Measurements from ENCODE around the gene ARHGEF28.

The ARHGEF28 gene

GRCh38 chr5:73940801-73941200 lies 314.8 kb downstream of the ARHGEF28 start:
- Histone ChIP-seq H3K27me3 (ENCODE audit: control insufficient read depth in 5 of 5, insufficient read depth in 4 of 5, low read length in 5 of 5) (no peaks in the 10 kb centered on the region), H3K36me3 (ENCODE audit: control insufficient read depth in 5 of 5, insufficient read depth in 5 of 5, low read length in 5 of 5) (peaks cover 0 to 2% (median 0%) of the 10 kb centered on the region in 5 donors), H3K9ac (ENCODE audit: low read length in 5 of 5) (no peak overlapping the region), H3K4me1 (ENCODE audit: control insufficient read depth in 5 of 5, insufficient read depth in 5 of 5, low read length in 5 of 5) (peaks cover 0 to 2% (median 0%) of the 10 kb centered on the region in 5 donors), H3K4me3 (ENCODE audit: low read depth in 1 of 5, low read length in 5 of 5) (no peak overlapping the region), H3K9me3 (ENCODE audit: control insufficient read depth in 5 of 5, low read length in 5 of 5) (peaks cover 0 to 16% (median 3%) of the 10 kb centered on the region in 5 donors), H3K27ac (ENCODE audit: low read depth, low read length) (no peak overlapping the region)

- H3K9me3 ChIP-seq (ENCODE audit: control insufficient read depth in 5 of 5, low read length in 5 of 5) = peaks cover 0 to 16% (median 3%) of the 10 kb centered on the region in 5 donors
- no peaks in the 10 kb centered on the region for H3K27me3 ChIP-seq (ENCODE audit: control insufficient read depth in 5 of 5, insufficient read depth in 4 of 5, low read length in 5 of 5)
- peaks cover 0 to 2% (median 0%) of the 10 kb centered on the region in 5 donors for H3K36me3 ChIP-seq (ENCODE audit: control insufficient read depth in 5 of 5, insufficient read depth in 5 of 5, low read length in 5 of 5)
- H3K27ac ChIP-seq (ENCODE audit: low read depth, low read length) = no peak overlapping the region
- H3K4me1 ChIP-seq (ENCODE audit: control insufficient read depth in 5 of 5, insufficient read depth in 5 of 5, low read length in 5 of 5) = peaks cover 0 to 2% (median 0%) of the 10 kb centered on the region in 5 donors
- H3K4me3 ChIP-seq (ENCODE audit: low read depth in 1 of 5, low read length in 5 of 5) = no peak overlapping the region
- no peak overlapping the region for H3K9ac ChIP-seq (ENCODE audit: low read length in 5 of 5)
Measured at GRCh38 chr5:73942783-73943182, 316.8 kb downstream of the ARHGEF28 start.

GRCh38 chr5:73943397-73943796 lies 317.4 kb downstream of the ARHGEF28 start:
- H3K27me3 ChIP-seq (ENCODE audit: control insufficient read depth in 5 of 5, insufficient read depth in 4 of 5, low read length in 5 of 5) = no peaks in the 10 kb centered on the region
- H3K9ac ChIP-seq (ENCODE audit: low read length in 5 of 5) = no peak overlapping the region
- H3K27ac ChIP-seq (ENCODE audit: low read depth, low read length) = no peak overlapping the region
- H3K9me3 ChIP-seq (ENCODE audit: control insufficient read depth in 5 of 5, low read length in 5 of 5) = peaks cover 0 to 16% (median 3%) of the 10 kb centered on the region in 5 donors
- H3K36me3 ChIP-seq (ENCODE audit: control insufficient read depth in 5 of 5, insufficient read depth in 5 of 5, low read length in 5 of 5) = peaks cover 0 to 2% (median 0%) of the 10 kb centered on the region in 5 donors
- peaks cover 0 to 8% (median 6%) of the 10 kb centered on the region in 5 donors for H3K4me1 ChIP-seq (ENCODE audit: control insufficient read depth in 5 of 5, insufficient read depth in 5 of 5, low read length in 5 of 5)
- H3K4me3 ChIP-seq (ENCODE audit: low read depth in 1 of 5, low read length in 5 of 5) = no peak overlapping the region

- Histone ChIP-seq H3K4me3 (ENCODE audit: low read depth in 1 of 5, low read length in 5 of 5) (no peak overlapping the region), H3K27me3 (ENCODE audit: control insufficient read depth in 5 of 5, insufficient read depth in 4 of 5, low read length in 5 of 5) (no peaks in the 10 kb centered on the region), H3K4me1 (ENCODE audit: control insufficient read depth in 5 of 5, insufficient read depth in 5 of 5, low read length in 5 of 5) (peaks cover 6 to 17% (median 15%) of the 10 kb centered on the region in 5 donors), H3K9me3 (ENCODE audit: control insufficient read depth in 5 of 5, low read length in 5 of 5) (peaks cover 0 to 16% (median 3%) of the 10 kb centered on the region in 5 donors), H3K27ac (ENCODE audit: low read depth, low read length) (no peak overlapping the region), H3K9ac (ENCODE audit: low read length in 5 of 5) (no peak overlapping the region), H3K36me3 (ENCODE audit: control insufficient read depth in 5 of 5, insufficient read depth in 5 of 5, low read length in 5 of 5) (peaks cover 0 to 2% (median 0%) of the 10 kb centered on the region in 5 donors)
Measured at GRCh38 chr5:73944581-73944980, 318.6 kb downstream of the ARHGEF28 start.

- peaks cover 0 to 2% (median 0%) of the 10 kb centered on the region in 5 donors for H3K36me3 ChIP-seq (ENCODE audit: control insufficient read depth in 5 of 5, insufficient read depth in 5 of 5, low read length in 5 of 5)
- peaks cover 0 to 16% (median 3%) of the 10 kb centered on the region in 5 donors for H3K9me3 ChIP-seq (ENCODE audit: control insufficient read depth in 5 of 5, low read length in 5 of 5)
- H3K4me3 ChIP-seq (ENCODE audit: low read depth in 1 of 5, low read length in 5 of 5) = no peak overlapping the region
- peaks cover 6 to 17% (median 14%) of the 10 kb centered on the region in 5 donors for H3K4me1 ChIP-seq (ENCODE audit: control insufficient read depth in 5 of 5, insufficient read depth in 5 of 5, low read length in 5 of 5)
- no peak overlapping the region for H3K9ac ChIP-seq (ENCODE audit: low read length in 5 of 5)
- no peak overlapping the region for H3K27ac ChIP-seq (ENCODE audit: low read depth, low read length)
- H3K27me3 ChIP-seq (ENCODE audit: control insufficient read depth in 5 of 5, insufficient read depth in 4 of 5, low read length in 5 of 5) = no peaks in the 10 kb centered on the region
Measured at GRCh38 chr5:73945505-73945904, 319.5 kb downstream of the ARHGEF28 start.

GRCh38 chr5:73946278-73946677 lies 320.3 kb downstream of the ARHGEF28 start:
- Histone ChIP-seq H3K9ac (ENCODE audit: low read length in 5 of 5) (no peak overlapping the region), H3K27ac (ENCODE audit: low read depth, low read length) (no peak overlapping the region), H3K9me3 (ENCODE audit: control insufficient read depth in 5 of 5, low read length in 5 of 5) (peaks cover 0 to 16% (median 3%) of the 10 kb centered on the region in 5 donors), H3K4me3 (ENCODE audit: low read depth in 1 of 5, low read length in 5 of 5) (no peak overlapping the region), H3K36me3 (ENCODE audit: control insufficient read depth in 5 of 5, insufficient read depth in 5 of 5, low read length in 5 of 5) (peaks cover 0 to 2% (median 0%) of the 10 kb centered on the region in 5 donors), H3K4me1 (ENCODE audit: control insufficient read depth in 5 of 5, insufficient read depth in 5 of 5, low read length in 5 of 5) (peaks cover 6 to 17% (median 14%) of the 10 kb centered on the region in 5 donors), H3K27me3 (ENCODE audit: control insufficient read depth in 5 of 5, insufficient read depth in 4 of 5, low read length in 5 of 5) (no peaks in the 10 kb centered on the region)

GRCh38 chr5:73946919-73947602 lies 321.1 kb downstream of the ARHGEF28 start:
- no peaks in the 10 kb centered on the region for H3K27me3 ChIP-seq (ENCODE audit: control insufficient read depth in 5 of 5, insufficient read depth in 4 of 5, low read length in 5 of 5)

GRCh38 chr5:73947906-73948640 lies 322.1 kb downstream of the ARHGEF28 start:
- Histone ChIP-seq H3K4me1 (ENCODE audit: control insufficient read depth in 5 of 5, insufficient read depth in 5 of 5, low read length in 5 of 5) (peaks cover 6 to 17% (median 14%) of the 10 kb centered on the region in 5 donors), H3K36me3 (ENCODE audit: control insufficient read depth in 5 of 5, insufficient read depth in 5 of 5, low read length in 5 of 5) (no peaks in the 10 kb centered on the region), H3K27me3 (ENCODE audit: control insufficient read depth in 5 of 5, insufficient read depth in 4 of 5, low read length in 5 of 5) (no peaks in the 10 kb centered on the region), H3K9ac (ENCODE audit: low read length in 5 of 5) (no peak overlapping the region), H3K9me3 (ENCODE audit: control insufficient read depth in 5 of 5, low read length in 5 of 5) (peaks cover 0 to 12% (median 0%) of the 10 kb centered on the region in 5 donors), H3K4me3 (ENCODE audit: low read depth in 1 of 5, low read length in 5 of 5) (no peak overlapping the region), H3K27ac (ENCODE audit: low read depth, low read length) (no peak overlapping the region)

More at GRCh38 chr5:73946919-73947602, 321.1 kb downstream of the ARHGEF28 start:
- no peaks in the 10 kb centered on the region for H3K36me3 ChIP-seq (ENCODE audit: control insufficient read depth in 5 of 5, insufficient read depth in 5 of 5, low read length in 5 of 5)
- no peak overlapping the region for H3K27ac ChIP-seq (ENCODE audit: low read depth, low read length)
- H3K9ac ChIP-seq (ENCODE audit: low read length in 5 of 5) = no peak overlapping the region
- H3K4me3 ChIP-seq (ENCODE audit: low read depth in 1 of 5, low read length in 5 of 5) = no peak overlapping the region
- H3K9me3 ChIP-seq (ENCODE audit: control insufficient read depth in 5 of 5, low read length in 5 of 5) = peaks cover 0 to 16% (median 3%) of the 10 kb centered on the region in 5 donors
- H3K4me1 ChIP-seq (ENCODE audit: control insufficient read depth in 5 of 5, insufficient read depth in 5 of 5, low read length in 5 of 5) = peaks cover 6 to 17% (median 14%) of the 10 kb centered on the region in 5 donors

- no peak overlapping the region for H3K9ac ChIP-seq (ENCODE audit: low read length in 5 of 5)
- peaks cover 0 to 8% (median 0%) of the 10 kb centered on the region in 5 donors for H3K9me3 ChIP-seq (ENCODE audit: control insufficient read depth in 5 of 5, low read length in 5 of 5)
- peaks cover 6 to 17% (median 14%) of the 10 kb centered on the region in 5 donors for H3K4me1 ChIP-seq (ENCODE audit: control insufficient read depth in 5 of 5, insufficient read depth in 5 of 5, low read length in 5 of 5)
- no peaks in the 10 kb centered on the region for H3K36me3 ChIP-seq (ENCODE audit: control insufficient read depth in 5 of 5, insufficient read depth in 5 of 5, low read length in 5 of 5)
- H3K4me3 ChIP-seq (ENCODE audit: low read depth in 1 of 5, low read length in 5 of 5) = no peak overlapping the region
- H3K27ac ChIP-seq (ENCODE audit: low read depth, low read length) = no peak overlapping the region
- H3K27me3 ChIP-seq (ENCODE audit: control insufficient read depth in 5 of 5, insufficient read depth in 4 of 5, low read length in 5 of 5) = no peaks in the 10 kb centered on the region
Measured at GRCh38 chr5:73948720-73949119, 322.7 kb downstream of the ARHGEF28 start.

- Histone ChIP-seq H3K27ac (ENCODE audit: low read depth, low read length) (no peak overlapping the region), H3K9ac (ENCODE audit: low read length in 5 of 5) (no peak overlapping the region), H3K4me1 (ENCODE audit: control insufficient read depth in 5 of 5, insufficient read depth in 5 of 5, low read length in 5 of 5) (peaks cover 6 to 17% (median 14%) of the 10 kb centered on the region in 5 donors), H3K9me3 (ENCODE audit: control insufficient read depth in 5 of 5, low read length in 5 of 5) (no peaks in the 10 kb centered on the region), H3K4me3 (ENCODE audit: low read depth in 1 of 5, low read length in 5 of 5) (no peak overlapping the region), H3K27me3 (ENCODE audit: control insufficient read depth in 5 of 5, insufficient read depth in 4 of 5, low read length in 5 of 5) (no peaks in the 10 kb centered on the region), H3K36me3 (ENCODE audit: control insufficient read depth in 5 of 5, insufficient read depth in 5 of 5, low read length in 5 of 5) (no peaks in the 10 kb centered on the region)
Measured at GRCh38 chr5:73950441-73950873, 324.5 kb downstream of the ARHGEF28 start.

All from subcutaneous abdominal adipose tissue (tissue), 5 donors.